NCI-H1417 (cell line): ENCODE data around the gene RNGTT.
"Not testable (repeated sequence)": the region's sequence is repeated elsewhere in the genome, so short reads cannot be mapped to it uniquely, and the experiment has no call there.

Experiments used
- DNase-seq, 3 experiments: peaks; one replicate each; lab custom pipeline; 2025; lab: John Stamatoyannopoulos, UW

Gene RNGTT

GRCh38 chr6:88808381-88808780 lies 155.0 kb downstream of the RNGTT start:
- DNase-seq = no peak

GRCh38 chr6:88807622-88808021 lies 155.8 kb downstream of the RNGTT start:
- no peak for DNase-seq

DNA sequence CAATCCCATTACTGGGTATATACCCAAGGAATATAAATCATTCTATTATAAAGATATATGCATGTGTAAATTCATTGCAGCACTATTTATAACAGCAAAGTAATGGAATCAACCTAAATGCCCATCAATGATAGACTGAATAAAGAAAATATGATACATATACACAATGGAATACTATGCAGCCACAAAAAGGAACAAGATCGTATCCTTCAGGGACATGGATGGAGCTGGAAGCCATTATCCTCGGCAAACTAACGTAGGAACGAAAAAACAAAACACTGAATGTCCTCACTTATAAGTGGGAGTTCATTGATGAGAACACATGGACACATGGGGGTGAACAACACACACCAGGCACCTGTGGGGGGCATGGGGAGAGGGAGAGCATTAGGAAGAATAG lies 156.7 kb downstream of the RNGTT start:
- no peak for DNase-seq

DNA sequence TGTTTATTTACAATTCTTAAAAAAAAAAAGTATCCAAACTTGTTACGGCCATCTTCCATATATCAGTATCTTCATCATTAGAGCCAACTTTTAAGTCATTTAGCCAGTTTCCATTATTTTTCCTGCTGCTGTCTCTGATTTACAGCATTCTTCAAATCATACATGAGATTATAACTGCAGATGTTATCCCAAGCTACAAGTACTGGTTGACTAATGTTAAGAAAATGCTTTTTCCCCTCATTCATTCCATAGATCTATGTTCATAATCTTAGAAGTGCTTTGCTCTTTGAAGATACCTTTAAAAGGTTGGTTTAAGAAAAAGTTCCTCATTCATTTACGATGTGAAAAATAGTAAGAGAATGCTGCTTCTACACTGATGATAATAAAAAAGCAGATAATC lies 158.7 kb downstream of the RNGTT start:
- no peak for DNase-seq

DNA sequence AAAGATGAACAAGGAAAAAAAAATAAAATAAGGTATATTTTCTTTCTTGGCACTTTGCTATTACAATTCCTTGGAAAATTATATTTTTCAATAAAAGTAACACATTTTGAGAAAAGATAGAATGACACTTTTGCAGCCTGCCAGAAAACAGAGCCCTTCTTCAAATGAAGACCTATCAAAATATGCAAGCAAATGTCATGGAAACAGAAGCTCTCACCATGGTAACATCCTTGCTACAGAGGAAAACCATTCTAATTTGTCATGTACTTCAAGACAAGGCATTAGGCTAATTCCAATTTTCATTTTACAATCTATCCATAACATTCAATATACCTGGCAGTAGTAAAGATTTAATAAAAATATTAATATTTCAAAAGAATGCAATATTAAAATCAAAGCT lies 177.9 kb downstream of the RNGTT start:
- peak in 2 of 3 experiments; percentile 3 to 54 for DNase-seq

GRCh38 chr6:88780714-88781389 lies 182.6 kb downstream of the RNGTT start:
- peak; percentile 55 to 91 (median 61) for DNase-seq

DNA sequence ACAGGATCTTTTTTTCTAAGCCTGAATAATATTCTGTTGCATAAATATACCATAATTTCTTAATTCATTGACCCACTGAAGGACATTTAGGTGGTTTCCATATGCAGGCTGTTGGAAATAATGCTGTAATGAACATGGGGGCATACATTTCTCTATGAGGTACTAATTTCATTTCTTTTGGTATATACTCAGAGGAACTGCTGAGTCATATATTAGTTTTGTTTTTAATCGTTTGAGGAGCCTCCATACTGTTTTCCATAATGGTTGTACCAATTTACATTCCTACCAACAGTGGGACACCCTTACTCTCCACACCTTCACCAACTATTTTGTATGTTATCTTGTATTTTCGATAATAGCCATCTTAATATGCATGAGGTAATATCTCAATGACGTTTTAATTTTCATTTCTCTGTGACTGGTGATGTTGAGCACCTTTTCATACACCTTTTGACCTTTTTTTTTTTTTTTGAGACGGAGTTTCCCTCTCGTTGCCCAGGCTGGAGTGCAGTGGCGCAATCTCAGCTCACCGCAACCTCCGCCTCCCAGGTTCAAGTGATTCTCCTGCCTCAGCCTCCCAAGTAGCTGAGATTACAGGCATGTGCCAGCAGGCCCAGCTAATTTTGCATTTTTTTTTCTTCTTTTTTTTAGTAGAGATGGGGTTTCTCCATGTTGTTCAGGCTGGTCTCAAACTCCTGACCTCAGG lies 187.4 kb downstream of the RNGTT start:
- no peak for DNase-seq

DNA sequence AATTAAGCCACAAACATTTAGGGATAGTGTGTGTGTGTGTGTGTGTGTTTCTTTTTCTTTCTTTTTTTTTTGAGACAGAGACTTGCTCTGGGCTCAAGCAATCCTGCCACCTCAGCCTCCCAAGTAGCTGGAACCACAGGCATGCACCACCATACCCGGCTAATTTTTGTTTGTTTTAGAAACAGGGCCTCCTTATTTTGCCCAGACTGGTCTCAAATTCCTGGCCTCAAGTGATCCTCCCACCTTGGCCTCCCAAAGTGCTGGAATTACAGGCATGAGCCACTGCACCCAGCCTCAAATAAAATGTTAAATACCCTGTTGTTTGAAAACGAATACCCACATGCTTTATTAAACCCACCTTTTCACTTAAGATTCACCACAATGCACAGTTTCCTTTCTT lies 195.3 kb downstream of the RNGTT start:
- not testable (repeated sequence) for DNase-seq

DNA sequence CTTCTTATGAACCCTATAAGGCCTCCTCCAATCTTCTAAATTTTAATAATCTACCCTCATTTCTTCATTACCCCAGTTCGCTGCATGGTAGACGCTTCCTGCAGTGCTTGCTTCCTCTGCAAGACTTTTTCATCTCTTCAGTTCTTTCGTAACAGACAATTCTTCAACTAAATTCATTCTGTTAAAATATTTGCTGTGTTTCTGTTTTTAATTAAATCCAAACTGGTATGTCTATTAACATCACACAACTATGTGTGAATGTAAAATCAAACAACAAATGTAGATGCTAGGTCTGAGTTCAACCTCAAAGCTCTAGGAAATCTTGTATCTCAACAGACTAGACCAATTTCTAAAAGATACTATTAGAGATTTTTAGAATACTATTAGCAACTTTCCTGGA lies 199.3 kb downstream of the RNGTT start:
- no peak for DNase-seq

DNA sequence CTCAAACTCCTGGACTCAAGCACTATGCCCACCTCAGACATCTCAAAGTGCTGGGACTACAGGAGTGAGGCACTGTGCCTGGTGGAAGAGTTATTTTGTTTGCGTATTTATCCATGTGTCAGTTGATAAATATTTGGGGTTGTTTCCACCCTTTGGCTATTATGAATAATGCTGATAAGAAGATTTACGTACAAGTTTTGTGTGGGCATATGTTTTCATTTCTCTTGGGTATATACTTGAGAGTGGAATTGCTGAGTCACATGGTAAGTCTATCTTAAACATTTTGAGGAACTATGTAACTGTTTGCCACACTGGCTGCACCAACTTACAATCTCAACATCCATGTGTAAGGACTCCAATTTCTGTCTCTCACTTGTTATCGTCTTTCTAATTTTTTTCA lies 200.3 kb downstream of the RNGTT start:
- DNase-seq = no peak

DNA sequence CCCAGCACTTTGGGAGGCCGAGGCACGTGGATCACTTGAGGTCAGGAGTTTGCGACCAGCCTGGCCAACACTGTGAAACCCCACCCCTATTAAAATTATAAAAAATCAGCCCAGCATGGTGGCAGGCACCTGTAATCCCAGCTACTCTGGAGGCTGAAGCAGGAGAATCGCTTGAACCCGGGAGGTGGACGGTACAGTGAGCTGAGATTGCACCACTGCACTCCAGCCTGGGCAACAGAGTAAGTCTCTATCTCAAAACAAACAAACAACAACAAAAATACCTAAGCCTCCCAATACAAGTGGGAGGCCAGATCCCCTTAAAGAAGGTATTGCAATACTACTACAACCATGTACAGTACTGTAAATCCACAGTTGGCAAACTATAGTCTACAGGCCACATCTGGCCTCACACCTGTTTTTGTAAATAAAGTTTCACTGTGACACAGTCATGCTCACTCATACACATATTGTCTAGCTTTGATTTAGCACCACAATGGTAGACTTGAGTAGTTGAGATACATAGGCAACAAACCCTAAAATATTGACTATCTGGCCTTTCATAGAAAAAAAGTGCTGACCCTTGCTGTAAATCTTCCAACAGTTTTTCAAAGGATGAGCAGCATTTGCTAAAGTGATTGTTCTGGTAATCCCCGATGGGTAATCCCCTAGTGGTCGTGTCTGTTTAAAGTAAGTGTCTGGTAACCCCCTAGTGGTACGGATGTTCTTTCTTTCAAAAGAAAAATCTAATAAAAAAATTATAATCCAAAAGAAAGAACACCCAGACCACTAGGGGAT lies 202.0 kb downstream of the RNGTT start:
- no peak for DNase-seq

GRCh38 chr6:88760091-88760490 lies 203.3 kb downstream of the RNGTT start:
- DNase-seq = no peak

- DNase-seq = no peak
These were observed 212.5 kb downstream of the RNGTT start for GRCh38 chr6:88750936-88751335.

- no peak for DNase-seq
These were observed 213.6 kb downstream of the RNGTT start for GRCh38 chr6:88749849-88750248.

DNA sequence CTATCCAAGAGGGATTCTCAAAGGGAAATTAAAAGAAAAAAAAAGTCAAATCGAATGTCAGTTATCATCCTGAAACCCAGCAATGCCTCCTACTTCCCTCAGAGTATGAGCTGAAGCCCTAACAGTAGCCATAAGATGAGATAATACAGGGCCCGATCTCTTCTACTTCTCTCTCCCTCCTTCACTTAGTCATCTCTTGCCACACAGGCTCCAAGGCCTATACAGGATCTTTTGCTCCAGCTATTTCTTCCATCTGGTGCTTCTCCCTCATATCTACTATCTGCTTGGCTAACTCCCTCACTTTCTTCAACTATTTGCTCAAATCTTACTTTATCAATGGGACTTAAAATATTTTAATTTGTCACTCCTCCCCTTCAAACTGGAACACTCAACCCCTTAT lies 215.3 kb downstream of the RNGTT start:
- no peak for DNase-seq

GRCh38 chr6:88741939-88742338 lies 221.5 kb downstream of the RNGTT start:
- DNase-seq = no peak

DNA sequence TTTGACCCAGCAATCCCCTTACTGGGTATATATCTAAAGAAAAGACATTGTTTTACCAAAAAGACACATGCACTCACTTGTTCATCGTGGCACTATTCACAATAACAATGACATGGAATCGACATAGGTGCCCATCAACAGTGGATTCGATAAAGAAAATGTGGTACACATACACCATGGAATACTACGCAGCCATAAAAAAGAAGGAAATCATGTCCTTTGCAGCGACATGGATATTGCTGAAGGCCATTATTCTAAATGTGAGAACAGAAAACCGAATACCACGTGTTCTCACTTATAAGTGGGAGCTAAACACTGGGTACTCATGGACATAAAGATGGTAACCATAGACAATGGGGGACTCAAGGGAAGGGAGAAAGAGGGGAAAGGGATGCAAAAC lies 222.3 kb downstream of the RNGTT start:
- no peak for DNase-seq

- no peak for DNase-seq
These were observed 228.9 kb downstream of the RNGTT start for GRCh38 chr6:88734544-88734943.

- no peak for DNase-seq
These were observed 232.8 kb downstream of the RNGTT start for GRCh38 chr6:88730611-88731011.

GRCh38 chr6:88728756-88729155 lies 234.7 kb downstream of the RNGTT start:
- no peak for DNase-seq

DNA sequence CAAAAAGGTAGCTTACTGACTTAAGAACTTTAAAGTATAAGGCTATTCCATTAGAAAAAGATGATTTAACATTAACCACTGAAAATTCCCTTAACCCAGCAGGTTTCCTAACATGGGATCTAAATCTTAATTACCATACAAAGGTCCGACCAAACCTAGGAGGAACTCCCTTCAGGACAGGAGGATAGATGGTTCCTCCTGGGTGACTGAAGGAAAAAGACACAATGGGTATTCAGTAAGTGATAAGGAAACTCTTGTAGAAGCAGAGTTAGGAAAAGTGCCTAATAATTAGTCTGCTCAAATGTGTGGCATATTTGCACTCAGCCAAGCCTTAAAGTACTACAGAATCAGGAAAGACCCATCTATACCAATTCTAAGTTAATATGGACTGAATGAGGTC lies 237.0 kb downstream of the RNGTT start:
- DNase-seq = not testable (repeated sequence)

DNA sequence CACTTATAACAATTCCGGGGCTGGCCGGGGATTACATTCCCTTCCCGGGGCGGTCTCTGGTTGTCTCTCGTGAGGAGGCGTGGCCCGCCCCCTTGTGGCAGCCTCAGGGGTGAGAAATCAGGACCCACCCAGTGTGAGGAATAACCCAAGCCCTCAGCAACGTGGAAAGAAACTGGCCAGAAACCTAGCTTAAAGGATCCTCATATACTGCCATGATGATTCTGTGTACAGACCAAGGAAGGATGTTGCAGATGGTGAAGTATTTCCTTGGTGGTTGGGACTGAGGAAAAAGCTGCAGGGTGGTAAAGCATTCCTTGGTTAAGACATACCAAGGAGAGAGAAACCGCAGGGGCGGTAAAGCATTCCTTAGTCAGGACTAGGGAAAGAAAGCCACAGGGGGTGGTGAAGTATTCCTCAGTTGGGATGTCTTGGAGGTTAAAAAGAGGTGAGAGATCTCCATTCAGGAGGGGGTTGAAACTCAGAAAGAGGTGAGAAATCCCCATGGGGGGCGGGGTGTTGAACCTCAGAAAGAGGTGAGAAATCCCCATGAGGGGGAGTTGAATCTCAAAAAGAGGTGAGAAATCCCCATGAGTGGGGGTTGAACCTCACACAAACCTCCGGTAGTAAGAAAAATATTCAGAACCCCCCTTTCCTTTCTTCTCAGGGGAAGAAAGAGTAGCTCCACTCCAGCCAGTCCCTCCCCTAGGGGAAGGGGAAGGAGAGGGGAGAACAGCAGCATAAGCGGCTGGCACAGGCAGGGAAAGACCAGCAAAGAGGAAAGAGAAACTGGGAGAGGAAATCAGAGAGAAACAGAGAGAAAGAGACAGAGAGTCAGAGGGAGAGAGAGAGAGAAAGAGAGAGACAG lies 238.1 kb downstream of the RNGTT start:
- no peak for DNase-seq
